DOHH2 (cell line): ENCODE results near the gene CLIC1.

Experiments
- EZH2phosphoT487 ChIP-seq: fragments of 200-600 bp; sonication (generic); IDR thresholded peaks from 2 replicates; pipeline ENCODE4 v1.6.1; 2017; ENCODE audit warnings: borderline replicate concordance, mild to moderate bottlenecking, antibody characterized with exemption, low read length, moderate library complexity, mixed read lengths
- TF ChIP-seq, protein P1 (sequence below): fragments of 200-600 bp; sonication (generic); IDR thresholded peaks from one replicate; pipeline ENCODE4 v1.5.1; 2014; ENCODE audit warnings: antibody characterized with exemption, mild to moderate bottlenecking, low read depth, low read length; ENCODE audit not compliant: poor library complexity, severe bottlenecking

DNA sequence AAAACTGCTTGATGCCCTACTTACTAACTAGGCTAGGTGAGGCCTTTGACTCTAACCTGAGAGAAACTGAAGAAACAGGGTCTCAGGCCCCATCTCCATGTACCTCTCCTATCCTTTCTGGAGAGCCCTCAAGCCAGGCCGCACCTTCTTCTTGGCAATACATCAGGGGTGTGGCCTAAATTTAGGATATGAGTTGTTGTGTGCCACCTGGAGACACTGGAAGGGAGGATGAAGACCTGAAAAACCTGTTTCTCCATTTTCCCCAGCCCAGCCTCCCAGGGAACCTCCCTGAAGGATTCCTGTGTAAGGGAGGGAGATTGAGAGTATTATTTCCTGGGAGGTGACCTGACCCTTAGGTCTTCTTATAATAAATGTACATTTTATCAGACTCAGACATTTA, 18.1 kb downstream of the CLIC1 start:
- TF ChIP-seq, protein P1, sequence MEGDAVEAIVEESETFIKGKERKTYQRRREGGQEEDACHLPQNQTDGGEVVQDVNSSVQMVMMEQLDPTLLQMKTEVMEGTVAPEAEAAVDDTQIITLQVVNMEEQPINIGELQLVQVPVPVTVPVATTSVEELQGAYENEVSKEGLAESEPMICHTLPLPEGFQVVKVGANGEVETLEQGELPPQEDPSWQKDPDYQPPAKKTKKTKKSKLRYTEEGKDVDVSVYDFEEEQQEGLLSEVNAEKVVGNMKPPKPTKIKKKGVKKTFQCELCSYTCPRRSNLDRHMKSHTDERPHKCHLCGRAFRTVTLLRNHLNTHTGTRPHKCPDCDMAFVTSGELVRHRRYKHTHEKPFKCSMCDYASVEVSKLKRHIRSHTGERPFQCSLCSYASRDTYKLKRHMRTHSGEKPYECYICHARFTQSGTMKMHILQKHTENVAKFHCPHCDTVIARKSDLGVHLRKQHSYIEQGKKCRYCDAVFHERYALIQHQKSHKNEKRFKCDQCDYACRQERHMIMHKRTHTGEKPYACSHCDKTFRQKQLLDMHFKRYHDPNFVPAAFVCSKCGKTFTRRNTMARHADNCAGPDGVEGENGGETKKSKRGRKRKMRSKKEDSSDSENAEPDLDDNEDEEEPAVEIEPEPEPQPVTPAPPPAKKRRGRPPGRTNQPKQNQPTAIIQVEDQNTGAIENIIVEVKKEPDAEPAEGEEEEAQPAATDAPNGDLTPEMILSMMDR = no peak
- no peak for TF ChIP-seq EZH2phosphoT487
